Upper lobe of right lung (tissue), 1 donor: ENCODE measurements around the gene COPG2. TPM values are rescaled to one million over a fixed set of nuclear protein-coding genes. Genes with fewer than 3 reads are reported as not detected.

Experiments used
- ATAC-seq: fragments of 200-7000 bp; cut with Tn5 transposase; one replicate; pipeline ENCODE4 v1.9.1; 2020; ENCODE audit warnings: mild to moderate bottlenecking, moderate library complexity
- DNase-seq: peaks from one replicate; pipeline ENCODE4 v3.0.0-alpha.2; 2020
- H3K27ac ChIP-seq: fragments of 200-600 bp; one replicate; pipeline ENCODE4 v1.8.0; 2022
- H3K27me3 ChIP-seq: fragments of 200-600 bp; one replicate; pipeline ENCODE4 v1.8.0; 2022; ENCODE audit warnings: mild to moderate bottlenecking
- H3K36me3 ChIP-seq: fragments of 200-600 bp; one replicate; pipeline ENCODE4 v1.8.0; 2022
- H3K4me1 ChIP-seq: fragments of 200-600 bp; one replicate; pipeline ENCODE4 v1.8.0; 2022
- H3K4me3 ChIP-seq: fragments of 200-600 bp; one replicate; pipeline ENCODE4 v1.8.0; 2022; ENCODE audit warnings: mild to moderate bottlenecking
- H3K9me3 ChIP-seq: fragments of 200-600 bp; one replicate; pipeline ENCODE4 v1.8.0; 2022
- CTCF ChIP-seq: fragments of 200-600 bp; IDR thresholded peaks from one replicate; pipeline ENCODE4 v1.8.0; 2022; ENCODE audit warnings: antibody characterized with exemption
- intact Hi-C: fragments of 100-400 bp; cut with DNase I; formaldehyde crosslinking; loops from one replicate; pipeline ENCODE4 v1.11.0; 2022
- total RNA-seq: library from RNA; stranded (reverse); fragmentation: NEBNext Ultra II Directional; extraction: Animal tissue kit (Norgen Biotek cat#: 25700); gene quantifications from one replicate; pipeline ENCODE4 v1.2.1, GENCODE V29; 2021
- donor health status: DM: no; HTN: yes; CAD: no; lungs with severe emphysema.

The COPG2 gene
- total RNA-seq, 1 donor from 2014 or later: 16.3 TPM

- H3K9me3 ChIP-seq: no peaks in the 10 kb centered on the region
- H3K4me3 ChIP-seq: no peak overlapping the region
- H3K27ac ChIP-seq: no peak overlapping the region
- ATAC-seq: no peak
- intact Hi-C loops: no loop called here
- peaks cover 10% of the 10 kb centered on the region for H3K4me1 ChIP-seq
- no peak for DNase-seq
- TF ChIP-seq CTCF: no peak
- no peaks in the 10 kb centered on the region for H3K36me3 ChIP-seq
- peaks cover 4% of the 10 kb centered on the region for H3K27me3 ChIP-seq
These were observed 186.7 kb downstream of the COPG2 start for GRCh38 chr7:130481898-130482297.

DNA sequence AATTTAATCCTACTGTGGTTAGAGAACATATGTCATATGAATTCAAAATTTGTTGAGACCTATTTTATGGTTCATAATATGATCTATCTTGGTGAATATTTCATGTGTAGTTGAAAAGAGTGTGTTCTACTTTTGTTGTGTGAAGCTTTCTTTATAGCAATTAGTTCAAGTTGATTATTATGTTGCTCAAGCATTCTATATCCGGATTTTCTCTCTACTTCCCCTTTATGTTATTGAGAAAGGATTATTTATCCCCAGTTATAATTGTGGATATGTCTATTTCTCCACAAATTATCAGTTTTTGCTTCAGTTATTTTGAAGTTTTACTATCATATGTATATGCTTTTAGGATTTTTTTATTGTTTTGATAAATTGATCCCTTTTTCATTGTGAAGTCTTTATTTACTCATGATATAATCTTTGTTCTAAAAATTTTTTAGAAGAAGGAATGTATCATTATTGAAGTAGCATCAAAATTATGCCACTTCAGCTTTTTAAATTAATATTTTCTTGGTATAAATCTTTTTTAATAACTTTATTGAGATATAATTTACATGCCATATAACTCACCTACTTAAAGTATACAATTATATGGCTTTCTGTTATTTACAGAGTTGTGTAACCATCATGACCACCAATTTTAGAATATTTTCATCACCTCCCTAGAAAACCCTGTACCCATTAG is 188.7 kb downstream of the COPG2 start:
- H3K4me3 ChIP-seq: no peak overlapping the region
- H3K36me3 ChIP-seq: no peaks in the 10 kb centered on the region
- ATAC-seq (no peak), DNase-seq (no peak)
- no peaks in the 10 kb centered on the region for H3K4me1 ChIP-seq
- H3K27me3 ChIP-seq: peaks cover 4% of the 10 kb centered on the region
- H3K27ac ChIP-seq: no peak overlapping the region
- intact Hi-C loops: no loop called here
- TF ChIP-seq CTCF: no peak
- H3K9me3 ChIP-seq: no peaks in the 10 kb centered on the region

GRCh38 chr7:130478991-130479390 is 189.6 kb downstream of the COPG2 start:
- no peak for TF ChIP-seq CTCF
- no peak for ATAC-seq
- intact Hi-C loops: no loop called here

DNA sequence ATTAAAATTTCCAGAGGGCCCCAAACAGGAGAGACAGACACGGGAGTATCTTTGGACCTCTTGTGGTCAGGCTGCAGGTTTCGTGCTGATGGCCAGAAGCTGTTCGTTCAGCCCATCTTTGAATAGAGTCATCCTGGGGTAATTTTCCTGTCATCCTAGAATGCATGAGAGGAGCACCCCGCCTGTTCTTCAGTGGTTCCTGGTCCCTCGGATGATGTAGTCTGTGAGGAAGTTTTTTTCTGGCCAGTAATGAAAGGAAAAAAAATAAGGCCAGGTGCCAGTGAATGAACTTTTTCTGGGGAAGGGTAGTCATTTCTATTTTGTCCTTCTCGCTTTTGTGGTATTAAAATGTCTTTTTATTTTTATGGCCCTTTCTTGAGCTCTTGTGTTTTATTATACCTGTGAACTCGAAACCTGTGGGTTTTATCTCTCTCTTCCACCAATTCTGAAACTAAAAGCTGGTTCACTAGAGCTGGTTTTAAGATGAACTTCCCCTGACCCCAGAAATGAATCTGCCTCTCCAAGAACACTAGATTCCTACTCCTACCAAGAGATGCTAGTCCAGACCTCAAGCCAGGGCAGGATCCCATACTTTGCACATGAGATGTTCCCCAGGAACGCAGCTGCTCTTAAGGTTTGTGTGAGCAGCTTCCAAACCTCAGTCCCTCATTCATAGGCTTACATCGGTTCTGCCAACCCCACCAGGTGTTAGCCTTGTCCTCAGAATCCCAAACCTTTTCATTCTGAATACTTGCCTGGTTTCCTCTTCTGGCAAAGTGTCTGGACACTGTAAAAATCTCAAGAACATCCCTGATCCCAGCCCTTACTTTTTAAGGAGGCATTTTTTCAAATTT is 192.0 kb downstream of the COPG2 start:
- ATAC-seq (no peak), DNase-seq (no peak)
- Histone ChIP-seq H3K4me3 (no peak overlapping the region), H3K27ac (no peak overlapping the region), H3K36me3 (no peaks in the 10 kb centered on the region), H3K9me3 (no peaks in the 10 kb centered on the region), H3K4me1 (no peaks in the 10 kb centered on the region), H3K27me3 (no peaks in the 10 kb centered on the region)
- intact Hi-C loops: no loop called here
- no peak for TF ChIP-seq CTCF

More at GRCh38 chr7:130478991-130479390, 189.6 kb downstream of the COPG2 start:
- H3K27me3 ChIP-seq: peaks cover 4% of the 10 kb centered on the region
- H3K36me3 ChIP-seq: no peaks in the 10 kb centered on the region
- H3K27ac ChIP-seq: no peak overlapping the region
- no peak for DNase-seq
- H3K9me3 ChIP-seq: no peaks in the 10 kb centered on the region
- H3K4me3 ChIP-seq: no peak overlapping the region
- no peaks in the 10 kb centered on the region for H3K4me1 ChIP-seq

- Histone ChIP-seq H3K4me1 (no peaks in the 10 kb centered on the region), H3K27me3 (no peaks in the 10 kb centered on the region), H3K27ac (no peak overlapping the region), H3K36me3 (no peaks in the 10 kb centered on the region), H3K9me3 (no peaks in the 10 kb centered on the region), H3K4me3 (no peak overlapping the region)
- intact Hi-C loops: no loop called here
- ATAC-seq (no peak), DNase-seq (no peak)
- TF ChIP-seq CTCF: no peak
These were observed 192.8 kb downstream of the COPG2 start for GRCh38 chr7:130475776-130476175.
